NT2/D1 (cell line): ENCODE data around the gene APBA1.

Source experiments
- DNase-seq: peaks from one replicate; pipeline ENCODE4 v3.0.0-alpha.2; 2011; ENCODE audit warnings: low read depth, low spot score
- H3K27me3 ChIP-seq: 2 replicates; pipeline ENCODE4 v1.6.0; 2011; ENCODE audit warnings: mild to moderate bottlenecking; ENCODE audit not compliant: insufficient read length, insufficient read depth
- H3K36me3 ChIP-seq: 2 replicates; pipeline ENCODE4 v1.6.1; 2011; ENCODE audit warnings: mild to moderate bottlenecking, low read length, mixed read lengths; ENCODE audit not compliant: insufficient read depth, insufficient read length
- H3K4me1 ChIP-seq: 2 replicates; pipeline ENCODE4 v1.5.1; 2011; ENCODE audit not compliant: insufficient read depth, insufficient read length
- H3K4me3 ChIP-seq: 2 replicates; pipeline ENCODE4 v1.5.1; 2011; ENCODE audit warnings: low read depth; ENCODE audit not compliant: insufficient read length
- H3K9ac ChIP-seq: 2 replicates; pipeline ENCODE4 v1.6.0; 2011; ENCODE audit warnings: low read depth; ENCODE audit not compliant: insufficient read length
- H3K9me3 ChIP-seq: 2 replicates; pipeline ENCODE4 v1.5.1; 2011; ENCODE audit warnings: mild to moderate bottlenecking, low read length; ENCODE audit not compliant: insufficient read depth
- SUZ12 ChIP-seq: IDR thresholded peaks from 2 replicates; pipeline ENCODE4 v1.6.1; 2011; ENCODE audit not compliant: insufficient read length, insufficient read depth; ENCODE audit errors: extremely low read depth
- YY1 ChIP-seq: IDR thresholded peaks from 2 replicates; pipeline ENCODE4 v1.6.1; 2011; ENCODE audit not compliant: insufficient read length, insufficient read depth
- ZNF274 ChIP-seq: IDR thresholded peaks from 2 replicates; pipeline ENCODE4 v1.6.1; 2011; ENCODE audit warnings: mild to moderate bottlenecking, low read depth, low read length

APBA1 gene

DNA sequence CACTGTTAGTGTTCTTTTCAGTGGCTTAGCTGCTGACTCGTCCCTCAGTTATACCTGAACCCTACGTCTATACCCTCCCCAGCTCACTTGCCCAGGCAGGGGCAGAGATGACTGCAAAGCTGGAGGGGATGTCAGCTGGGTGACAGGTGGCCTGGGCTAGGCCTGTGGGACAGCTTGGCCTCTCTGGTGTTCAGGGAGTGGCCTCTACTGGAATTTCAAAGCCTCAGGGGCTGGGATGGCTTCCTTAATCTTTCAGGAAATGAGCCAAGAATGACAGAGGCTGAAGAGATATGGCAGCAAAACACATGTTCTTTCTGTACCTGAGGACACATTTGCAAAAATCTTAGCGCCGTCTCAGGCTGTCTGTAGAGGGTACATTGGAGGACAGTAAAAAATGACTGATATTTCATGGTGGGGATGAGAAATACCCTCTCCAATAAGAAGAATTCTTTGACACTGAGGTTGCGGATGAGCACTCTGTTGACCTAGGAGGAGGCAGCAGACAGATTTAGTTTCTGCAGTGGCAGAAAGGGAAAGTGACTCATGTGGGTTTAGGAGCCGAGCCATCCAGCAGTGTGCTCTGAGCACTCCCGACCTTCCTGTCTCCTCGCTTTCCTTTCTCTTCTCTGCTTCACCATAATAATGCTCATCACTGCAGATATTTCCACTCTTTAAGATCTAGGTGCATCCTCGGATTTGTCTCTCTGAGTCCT is 292.7 kb downstream of the APBA1 start:
- no peak for DNase-seq
- peaks cover 10% of the 10 kb centered on the region for H3K4me1 ChIP-seq
- H3K27me3 ChIP-seq: no peaks in the 10 kb centered on the region
- H3K4me3 ChIP-seq: no peak overlapping the region
- H3K9ac ChIP-seq: no peak overlapping the region
- TF ChIP-seq SUZ12: no peak
- TF ChIP-seq ZNF274: no peak
- no peak for TF ChIP-seq YY1
- no peaks in the 10 kb centered on the region for H3K36me3 ChIP-seq
- H3K9me3 ChIP-seq: no peaks in the 10 kb centered on the region

- Histone ChIP-seq H3K4me3 (no peak overlapping the region), H3K4me1 (peaks cover 10% of the 10 kb centered on the region), H3K36me3 (no peaks in the 10 kb centered on the region), H3K27me3 (no peaks in the 10 kb centered on the region), H3K9ac (no peak overlapping the region), H3K9me3 (no peaks in the 10 kb centered on the region)
- TF ChIP-seq YY1: no peak
- TF ChIP-seq ZNF274: no peak
- no peak for DNase-seq
Observed at GRCh38 chr9:69377981-69378380, 294.2 kb downstream of the APBA1 start.
